ENCODE results near the gene PITX1.

The PITX1 gene

GRCh38 chr5:135029477-135030122, 4.4 kb downstream of the PITX1 start:
- no peak for DNase-seq (ENCODE audit: low spot score)

- DNase-seq (ENCODE audit: low spot score): no peak
Measured at GRCh38 chr5:135028791-135029476, 5.1 kb downstream of the PITX1 start.

- DNase-seq (ENCODE audit: low spot score): no peak
Measured at GRCh38 chr5:135027697-135028615, 6.1 kb downstream of the PITX1 start.

GRCh38 chr5:135027266-135027696, 6.7 kb downstream of the PITX1 start:
- DNase-seq (ENCODE audit: low spot score): no peak

- DNase-seq (ENCODE audit: low spot score): no peak
Measured at GRCh38 chr5:135026645-135027265, 7.3 kb downstream of the PITX1 start.

GRCh38 chr5:135025730-135026644, 8.0 kb downstream of the PITX1 start:
- no peak for DNase-seq (ENCODE audit: low spot score)

GRCh38 chr5:135024956-135025729, 8.9 kb downstream of the PITX1 start:
- no peak for DNase-seq (ENCODE audit: low spot score)

GRCh38 chr5:135020111-135020895, 13.7 kb downstream of the PITX1 start:
- no peak for DNase-seq (ENCODE audit: low spot score)

- DNase-seq (ENCODE audit: low spot score): no peak
Measured at GRCh38 chr5:135019314-135019713, 14.7 kb downstream of the PITX1 start.

- DNase-seq (ENCODE audit: low spot score): no peak
Measured at GRCh38 chr5:135018457-135018856, 15.6 kb downstream of the PITX1 start.

- no peak for DNase-seq (ENCODE audit: low spot score)
Measured at GRCh38 chr5:135016861-135017290, 17.2 kb downstream of the PITX1 start.

GRCh38 chr5:135015942-135016341, 18.1 kb downstream of the PITX1 start:
- no peak for DNase-seq (ENCODE audit: low spot score)

GRCh38 chr5:135013947-135014570, 20.0 kb downstream of the PITX1 start:
- no peak for DNase-seq (ENCODE audit: low spot score)

GRCh38 chr5:135013445-135013844, 20.6 kb downstream of the PITX1 start:
- DNase-seq (ENCODE audit: low spot score): no peak

GRCh38 chr5:135012951-135013391, 21.1 kb downstream of the PITX1 start:
- DNase-seq (ENCODE audit: low spot score): no peak

- DNase-seq (ENCODE audit: low spot score): no peak
Measured at GRCh38 chr5:135012033-135012588, 21.9 kb downstream of the PITX1 start.

GRCh38 chr5:135011355-135012032, 22.5 kb downstream of the PITX1 start:
- no peak for DNase-seq (ENCODE audit: low spot score)
